Stimulated activated CD8-positive, alpha-beta memory T cell treated with anti-CD3 and anti-CD28 coated beads, Interleukin-7, amount 100 ng/mL, for 24 hours (primary cell): ENCODE measurements around the gene RUFY4.

ENCODE experiments used
- DNase-seq: peaks from one replicate; pipeline ENCODE4 v3.0.0-alpha.2; 2020; ENCODE audit warnings: low read depth

Gene RUFY4

GRCh38 chr2:218060950-218061660 is 7.9 kb upstream of the RUFY4 start:
- no peak for DNase-seq

- DNase-seq, result no peak
These were observed 5.6 kb upstream of the RUFY4 start for GRCh38 chr2:218063486-218063885.

GRCh38 chr2:218063896-218064295 is 5.2 kb upstream of the RUFY4 start:
- no peak for DNase-seq

- no peak for DNase-seq
These were observed 3.6 kb upstream of the RUFY4 start for GRCh38 chr2:218065239-218066006.

- DNase-seq, result no peak
These were observed 2.0 kb upstream of the RUFY4 start for GRCh38 chr2:218066926-218067515.

- no peak for DNase-seq
These were observed 1.5 kb upstream of the RUFY4 start for GRCh38 chr2:218067523-218067922.

GRCh38 chr2:218069606-218070300 is 700 bp downstream of the RUFY4 start:
- no peak for DNase-seq

- DNase-seq, result no peak
These were observed 1.5 kb downstream of the RUFY4 start for GRCh38 chr2:218070587-218070986.

GRCh38 chr2:218071218-218071937 is 2.3 kb downstream of the RUFY4 start:
- no peak for DNase-seq

- DNase-seq, result no peak
These were observed 2.9 kb downstream of the RUFY4 start for GRCh38 chr2:218072002-218072401.

GRCh38 chr2:218072478-218073024 is 3.5 kb downstream of the RUFY4 start:
- DNase-seq, result no peak

GRCh38 chr2:218073185-218073584 is 4.1 kb downstream of the RUFY4 start:
- no peak for DNase-seq

GRCh38 chr2:218074031-218074430 is 5.0 kb downstream of the RUFY4 start:
- DNase-seq, result no peak

- no peak for DNase-seq
These were observed 7.1 kb downstream of the RUFY4 start for GRCh38 chr2:218075975-218076811.

- no peak for DNase-seq
These were observed 8.6 kb downstream of the RUFY4 start for GRCh38 chr2:218077464-218078216.

- no peak for DNase-seq
These were observed 11.2 kb downstream of the RUFY4 start for GRCh38 chr2:218079943-218080913.

- DNase-seq, result no peak
These were observed 12.0 kb downstream of the RUFY4 start for GRCh38 chr2:218081063-218081462.

GRCh38 chr2:218081695-218082094 is 12.6 kb downstream of the RUFY4 start:
- DNase-seq, result no peak
